Fibroblast of lung (primary cell): ENCODE measurements around the gene UBA3.

ENCODE experiments used
- CTCF ChIP-seq, 2 donors: IDR thresholded peaks in 1 of 2; conservative IDR thresholded peaks in 1 of 2; 1 replicate in 1 of 2; 2 replicates in 1 of 2; pipeline ENCODE4 v1.5.1; 2011 to 2012; ENCODE audit warnings: low read length in 2 of 2, control low read depth in 1 of 2, inconsistent platforms in 1 of 2, low read depth in 1 of 2, mild to moderate bottlenecking in 1 of 2
- EZH2 ChIP-seq: IDR thresholded peaks from 2 replicates; pipeline ENCODE4 v1.5.1; 2012; ENCODE audit warnings: low read length, control low read depth, mild to moderate bottlenecking; ENCODE audit errors: missing control alignments

DNA sequence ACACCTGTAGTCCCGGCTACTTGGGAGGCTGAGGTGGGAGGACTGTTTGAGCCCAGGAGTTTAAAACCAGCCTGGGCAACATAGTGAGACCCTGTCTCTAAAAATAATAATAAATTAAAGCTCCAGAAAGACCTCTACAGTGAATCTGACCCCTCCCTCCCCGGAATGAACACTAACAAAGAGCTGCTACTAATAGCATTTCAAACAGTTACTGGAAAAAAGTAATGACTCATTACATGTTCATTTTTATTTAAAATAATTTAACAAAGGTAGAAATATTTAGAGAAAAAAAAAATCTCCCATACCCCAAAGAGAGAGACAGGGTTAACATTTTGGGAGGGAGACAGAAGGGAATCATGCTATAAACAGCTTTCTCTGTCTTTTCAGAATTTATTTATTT lies 2.2 kb upstream of the UBA3 start:
- TF ChIP-seq CTCF (conservative IDR thresholded peaks at IDR 0.05 in 1 of 2, IDR thresholded peaks at IDR 0.05 in 1 of 2; ENCODE audit: low read depth in 1 of 2, low read length in 2 of 2) (no peak), EZH2 (no peak)
